Epidermal melanocyte (primary cell): ENCODE data around the gene NRF1.

Source experiments
- DNase-seq: peaks from one replicate; pipeline ENCODE4 v3.0.0; 2011; ENCODE audit warnings: low spot score; ENCODE audit not compliant: insufficient read length

Gene NRF1

DNA sequence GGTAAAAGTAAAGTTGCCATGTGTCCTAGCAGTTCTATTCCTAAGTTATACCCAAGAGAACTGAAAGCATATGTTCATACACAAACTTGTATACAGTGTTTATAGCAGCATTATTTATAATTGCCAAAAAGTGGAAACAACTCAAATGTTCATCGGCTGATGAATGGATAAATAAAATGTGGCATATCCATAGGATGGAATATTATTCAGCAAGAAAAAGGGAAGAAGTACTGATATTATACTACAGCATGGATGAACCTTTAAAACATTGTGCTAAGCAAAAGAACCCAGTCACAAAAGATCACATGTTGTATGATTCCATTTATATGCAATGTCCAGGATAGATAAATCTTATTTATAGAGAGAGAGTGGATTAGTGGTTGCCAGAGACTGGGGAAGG is 68.9 kb downstream of the NRF1 start:
- no peak for DNase-seq

DNA sequence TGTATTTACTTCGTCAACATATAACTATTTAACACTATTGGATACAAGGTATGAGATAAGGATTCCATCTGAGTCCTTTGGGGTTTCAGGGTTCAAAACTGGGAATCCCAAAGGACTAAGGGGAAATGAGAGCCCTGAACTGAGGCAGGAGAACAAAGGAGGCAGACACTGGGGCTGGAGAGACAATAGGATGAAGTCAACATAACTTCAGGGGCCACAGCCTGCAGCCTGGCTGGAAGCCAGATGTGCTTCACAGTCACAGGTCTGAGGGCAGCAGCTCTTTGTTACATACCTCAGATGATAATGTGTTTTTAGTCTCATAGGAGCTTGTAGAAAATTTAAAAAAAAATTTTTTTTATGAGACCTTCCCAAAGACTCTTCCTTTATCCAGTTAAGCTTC is 73.3 kb downstream of the NRF1 start:
- DNase-seq, result no peak

DNA sequence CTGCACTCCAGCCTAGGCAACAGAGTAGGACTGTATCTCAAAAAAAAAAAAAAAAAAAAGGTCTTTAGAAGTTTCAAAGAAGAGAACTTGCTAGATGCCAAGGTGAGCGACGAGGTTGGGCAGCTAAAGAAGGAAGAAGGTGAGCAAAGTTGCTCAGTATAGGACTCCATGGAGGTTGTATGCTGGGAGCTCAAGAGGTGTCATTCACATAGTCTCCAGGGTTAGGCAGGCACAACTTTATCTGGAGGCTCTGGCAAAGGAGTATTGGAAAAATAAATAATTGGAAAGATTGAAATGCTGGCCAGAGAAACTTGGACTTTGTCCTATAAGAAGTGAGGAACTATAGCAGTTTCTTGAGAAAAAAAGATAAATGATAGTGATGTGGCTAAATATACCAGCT is 74.5 kb downstream of the NRF1 start:
- no peak for DNase-seq

DNA sequence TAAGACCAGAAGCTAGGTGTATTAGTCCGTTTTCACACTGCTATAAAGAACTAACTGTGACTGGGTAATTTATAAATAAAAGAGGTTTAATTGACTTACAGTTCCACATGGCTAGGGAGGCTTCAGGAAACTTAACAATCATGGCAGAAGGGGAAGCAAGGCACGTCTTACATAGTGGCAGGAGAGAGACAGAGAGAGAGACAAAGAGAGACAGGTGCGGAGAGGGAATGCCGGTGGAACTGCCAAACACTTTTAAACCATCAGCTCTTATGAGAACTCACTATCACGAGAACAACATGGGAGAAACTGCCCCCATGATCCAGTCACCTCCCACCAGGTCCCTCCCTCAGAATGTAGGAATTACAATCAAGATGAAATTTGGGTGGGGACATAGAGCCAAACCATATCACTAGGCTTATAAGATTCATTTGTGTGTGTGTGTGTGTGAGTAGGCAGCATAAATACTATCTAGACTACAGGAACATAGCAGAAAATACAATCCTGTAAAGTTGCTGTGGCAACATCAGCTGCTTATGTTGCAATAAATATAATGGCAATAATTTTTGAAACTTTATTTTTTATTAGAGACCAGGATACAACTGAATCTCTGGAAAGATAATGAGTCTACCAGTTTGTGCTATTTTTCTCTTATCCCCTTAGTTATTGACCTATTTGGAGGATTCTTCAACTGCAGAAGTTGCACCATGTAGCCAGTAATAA is 77.1 kb downstream of the NRF1 start:
- DNase-seq, result no peak

DNA sequence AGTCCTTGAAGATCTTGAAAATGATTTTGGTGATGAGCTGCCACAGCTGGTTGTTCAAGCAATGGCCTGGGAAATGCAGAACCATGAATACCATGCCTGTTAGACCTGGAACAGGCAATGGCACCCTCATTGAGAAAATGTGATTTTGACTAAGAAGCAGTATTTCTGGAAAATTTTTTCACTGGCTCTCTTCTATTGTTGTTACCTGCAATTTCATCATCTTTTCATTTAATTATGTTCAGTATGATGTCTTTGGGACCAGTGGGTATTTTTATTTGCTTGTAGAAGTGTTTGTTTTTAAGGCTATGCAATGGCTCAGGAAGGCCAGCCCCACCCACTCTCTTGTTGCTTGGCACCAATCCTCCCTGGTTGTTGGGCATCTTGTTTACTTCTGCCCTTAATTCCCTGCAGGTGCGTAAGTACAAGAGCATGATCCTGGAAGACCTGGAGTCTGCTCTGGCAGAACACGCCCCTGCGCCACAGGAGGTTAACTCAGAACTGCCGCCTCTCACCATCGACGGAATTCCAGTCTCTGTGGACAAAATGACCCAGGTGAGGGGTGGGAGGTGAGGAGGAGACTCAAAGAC is 78.6 kb downstream of the NRF1 start:
- no peak for DNase-seq

DNA sequence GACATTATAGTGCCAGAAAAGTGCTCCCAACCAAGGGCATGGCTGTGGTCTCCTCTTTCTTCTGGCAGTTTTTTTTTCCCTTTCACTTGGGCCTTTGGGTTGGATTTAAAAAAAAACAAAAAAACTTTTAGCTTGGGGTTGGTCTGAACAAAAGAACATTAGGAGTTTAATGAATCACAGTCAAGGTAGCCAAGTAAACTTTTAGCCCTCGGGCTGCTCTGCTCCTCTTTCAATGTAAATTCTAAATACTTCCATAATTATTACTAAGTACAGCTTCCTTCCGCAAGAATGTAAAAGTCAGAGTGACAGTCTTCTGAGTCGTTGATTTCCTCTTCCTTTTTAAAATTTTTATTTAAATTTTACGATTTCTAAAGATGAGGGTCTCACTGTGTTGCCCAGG is 79.2 kb downstream of the NRF1 start:
- no peak for DNase-seq

DNA sequence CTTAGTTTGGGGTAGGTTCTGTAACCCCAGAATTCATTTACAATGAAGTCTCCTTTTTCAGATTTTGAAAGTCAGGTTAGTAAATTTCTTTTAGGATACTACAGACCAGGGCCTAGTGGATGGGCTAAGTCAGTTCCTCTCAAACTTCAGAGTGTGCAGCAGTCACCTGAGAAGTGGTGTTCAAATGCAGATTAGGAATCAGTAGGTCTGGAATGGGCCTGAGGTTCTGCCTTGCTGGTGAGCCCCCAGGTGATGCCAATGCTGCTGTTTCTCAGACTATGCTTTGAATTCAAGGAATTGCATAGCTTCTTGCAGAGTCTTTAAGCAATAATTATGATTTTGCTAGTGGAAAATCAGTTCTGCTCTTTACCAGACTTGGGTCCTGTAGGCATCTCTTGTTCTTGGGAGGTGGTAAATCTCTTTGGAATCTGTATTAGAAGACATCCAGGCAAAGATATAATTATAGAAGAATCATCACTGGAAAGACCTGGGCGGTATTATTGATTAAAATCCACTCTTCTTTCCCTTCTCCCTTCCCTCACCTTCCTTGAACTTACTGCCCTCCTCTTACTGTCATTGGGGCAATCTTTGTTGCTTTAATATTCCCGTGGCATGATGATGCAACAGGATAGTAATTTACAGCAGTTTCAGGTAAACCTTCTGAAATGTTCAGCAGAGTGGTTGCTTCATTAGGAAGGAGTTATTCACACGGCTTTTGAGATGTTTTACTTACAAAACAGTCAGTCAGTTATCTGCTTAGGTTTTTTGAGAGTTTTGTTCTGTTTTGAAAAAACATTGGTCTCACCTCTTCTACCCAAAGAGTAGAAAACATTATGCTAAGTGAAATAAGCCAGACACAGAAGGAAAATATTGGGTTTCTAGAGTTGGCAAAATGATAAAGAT is 87.2 kb downstream of the NRF1 start:
- DNase-seq, result no peak

DNA sequence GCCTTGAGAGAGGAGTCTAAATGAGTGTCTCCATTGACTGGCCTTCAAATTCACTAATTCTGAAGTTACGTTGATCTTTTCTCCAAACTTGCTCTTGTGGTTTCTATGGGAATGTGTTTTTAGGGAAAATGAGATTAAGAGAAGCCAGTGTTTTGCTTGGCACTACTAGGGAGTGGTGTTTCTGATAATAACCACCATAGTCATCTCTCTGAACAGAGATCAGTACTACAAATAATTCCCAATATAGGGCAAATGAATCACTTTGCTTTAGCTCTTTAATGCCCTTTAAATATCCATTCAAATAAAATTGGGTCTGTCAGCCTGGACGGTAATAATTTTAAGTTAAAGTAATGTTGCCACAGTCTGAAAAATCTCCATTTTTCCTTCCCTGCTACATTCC is 90.8 kb downstream of the NRF1 start:
- no peak for DNase-seq

DNA sequence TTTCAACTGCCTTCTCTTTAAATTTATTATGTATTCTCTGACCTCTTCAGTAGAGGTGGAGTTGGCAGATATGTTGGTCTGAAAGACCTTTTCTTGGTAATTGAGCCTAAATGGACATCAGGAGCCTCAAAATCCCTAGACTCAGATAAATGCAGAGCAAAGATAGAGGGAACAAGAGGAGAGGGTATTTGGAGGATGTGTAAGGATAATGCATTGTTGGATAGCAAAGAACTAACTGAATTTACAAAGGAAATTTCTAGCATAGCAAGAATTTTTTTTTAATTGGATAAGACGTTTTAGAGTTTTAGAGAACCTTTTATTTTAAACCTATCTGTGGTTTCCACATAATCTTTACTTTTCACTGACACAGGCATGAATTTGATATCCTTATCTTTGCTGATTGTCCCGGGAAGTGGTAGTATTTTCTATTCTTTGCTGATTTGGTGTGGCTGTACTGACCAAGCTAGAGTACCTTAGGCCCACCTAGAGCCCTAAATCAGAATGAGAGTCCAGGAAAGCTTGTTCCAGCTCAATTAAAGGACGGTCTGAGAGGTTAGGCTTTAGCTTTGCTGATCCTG is 91.3 kb downstream of the NRF1 start:
- no peak for DNase-seq

DNA sequence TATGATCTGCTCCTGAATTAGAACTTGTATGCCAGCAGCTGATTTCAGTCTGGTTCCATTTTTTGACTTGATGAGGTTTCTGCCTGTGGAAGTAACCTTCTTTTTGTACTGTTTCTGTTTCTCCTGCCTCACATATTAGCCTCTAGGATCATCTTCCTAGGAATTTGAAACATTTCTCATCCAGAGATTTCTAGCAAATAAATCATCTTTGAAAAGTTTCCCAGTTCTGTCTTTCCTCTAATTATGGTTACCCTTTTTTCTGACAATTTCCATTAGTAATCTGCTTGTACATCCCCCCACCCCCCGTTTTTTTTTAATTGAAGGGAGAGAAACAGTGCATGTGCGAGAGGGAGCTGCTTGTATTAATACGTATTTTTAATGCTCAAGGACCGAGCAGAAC is 92.2 kb downstream of the NRF1 start:
- DNase-seq, result no peak

DNA sequence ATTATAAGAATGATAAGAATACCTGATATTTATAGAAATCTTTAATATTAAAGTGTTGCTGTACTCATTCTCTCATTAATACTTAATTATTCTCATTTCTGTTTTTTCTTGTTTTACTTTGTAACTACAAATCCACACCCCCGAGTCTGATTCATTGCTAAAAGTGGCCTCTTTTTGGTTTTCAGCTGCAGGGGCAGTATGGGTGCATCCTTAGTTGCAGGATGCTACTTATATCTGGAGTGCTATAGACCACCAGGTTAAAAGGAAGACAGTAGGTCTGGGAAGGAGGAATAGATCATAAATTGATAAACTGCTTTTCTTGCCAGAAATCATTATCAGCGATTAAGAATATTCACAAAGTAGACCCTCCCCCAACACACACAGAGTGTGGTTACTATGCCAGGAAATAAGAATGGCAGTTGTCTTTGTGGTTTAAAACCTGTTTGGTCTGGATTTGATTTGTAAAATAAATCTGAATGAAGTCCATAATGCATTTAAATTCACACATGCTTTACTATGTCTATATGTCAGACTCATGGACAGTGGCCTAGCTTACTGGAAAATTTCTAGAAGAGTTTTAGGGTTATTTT is 96.5 kb downstream of the NRF1 start:
- DNase-seq, result no peak

DNA sequence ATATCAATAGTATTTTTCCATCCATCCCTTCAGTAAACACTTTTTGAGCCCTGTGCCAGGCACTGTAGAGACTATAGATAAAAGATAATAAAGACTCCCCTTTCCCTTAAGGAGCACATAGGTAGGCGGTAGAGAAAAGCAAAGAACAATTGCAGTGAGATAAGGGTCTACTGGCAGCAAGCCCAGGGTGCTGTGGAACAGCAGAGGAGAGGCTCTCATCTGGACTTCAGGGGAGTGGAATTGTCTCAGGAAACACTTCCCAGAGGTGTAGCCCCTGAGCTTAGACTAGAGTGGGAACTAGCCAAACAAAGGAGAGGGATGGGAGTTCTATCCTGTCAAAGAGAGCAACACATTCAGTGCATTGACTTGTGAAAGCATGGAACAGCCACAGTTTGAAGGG is 102.0 kb downstream of the NRF1 start:
- no peak for DNase-seq

DNA sequence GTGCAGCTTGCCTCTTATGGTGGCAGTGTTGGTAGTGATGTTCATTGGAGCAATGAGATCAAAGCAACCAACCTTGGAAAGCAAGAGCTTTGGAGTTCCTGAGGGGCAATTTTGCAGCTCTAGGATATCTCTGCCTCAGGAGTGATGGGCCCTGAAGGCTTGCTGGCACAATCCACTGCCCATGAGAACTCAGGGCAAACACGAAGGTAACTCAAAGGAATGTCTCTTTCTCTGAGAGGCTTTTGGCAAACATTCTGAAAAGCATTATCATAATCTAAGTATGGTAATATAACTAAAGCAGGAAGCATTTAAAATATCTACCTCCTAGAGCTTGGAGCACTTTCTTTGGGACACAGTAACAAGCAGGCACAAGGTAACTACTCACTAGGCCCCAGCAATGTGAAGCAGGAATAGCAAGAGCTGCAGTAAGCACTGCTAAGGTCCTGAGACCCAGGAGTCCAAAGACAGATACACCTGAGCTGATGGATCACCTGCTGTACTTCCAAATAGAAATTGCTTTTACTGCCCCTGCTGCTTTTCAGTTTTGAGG is 103.1 kb downstream of the NRF1 start:
- no peak for DNase-seq

DNA sequence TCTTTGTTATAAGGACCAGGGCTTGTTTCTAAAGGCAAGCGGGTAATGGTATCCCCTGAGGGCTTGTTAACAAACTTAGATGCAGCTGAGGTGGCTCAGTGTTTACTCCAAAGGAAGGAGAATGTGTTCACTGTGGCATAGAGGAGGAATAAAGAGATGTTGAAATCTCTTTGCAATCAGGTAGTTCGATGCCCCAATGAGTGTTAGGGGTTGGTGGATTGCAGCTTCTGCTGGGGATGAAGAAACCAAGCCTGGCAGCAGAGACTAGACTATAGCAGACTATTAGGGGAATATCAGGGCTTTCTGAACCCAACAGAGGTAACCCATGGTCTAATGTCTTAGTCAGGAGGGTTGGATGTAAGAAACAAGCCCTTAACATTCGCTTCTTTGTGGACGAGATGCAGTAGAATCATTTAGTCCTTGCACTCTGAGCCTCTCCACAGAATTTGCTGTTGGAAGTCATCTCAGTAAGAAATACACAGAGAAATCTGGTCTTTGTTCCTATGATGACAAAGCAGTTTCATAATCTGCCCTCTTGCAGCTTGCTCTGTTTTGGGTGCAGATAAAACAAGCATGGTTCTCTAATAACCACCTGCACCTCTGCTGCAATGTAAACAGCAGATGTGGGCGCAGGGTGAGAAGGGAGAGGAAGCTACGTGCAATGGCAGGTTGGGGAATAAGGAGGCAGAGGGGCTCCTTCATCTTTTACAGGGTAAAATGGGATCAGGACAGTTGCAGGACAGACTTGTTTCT is 108.6 kb downstream of the NRF1 start:
- DNase-seq, result no peak

DNA sequence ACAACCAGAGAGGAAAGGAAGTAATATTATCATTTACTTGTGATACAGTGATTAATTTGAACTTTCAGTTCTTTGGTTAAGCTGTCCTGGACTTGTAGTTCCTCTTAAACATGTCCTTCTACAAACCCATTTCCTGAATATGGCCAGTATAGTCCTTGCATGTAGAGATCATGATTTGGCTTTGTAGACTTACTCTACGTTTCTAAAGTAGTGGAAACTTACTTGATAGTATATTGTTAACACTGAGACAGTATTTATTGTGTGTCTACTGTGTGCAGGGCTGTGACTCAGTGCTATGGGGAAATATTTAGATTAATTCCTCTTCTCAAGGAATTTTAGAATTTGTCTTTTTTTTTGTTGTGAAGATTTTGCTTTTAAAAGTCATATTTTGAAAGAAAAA is 109.5 kb downstream of the NRF1 start:
- DNase-seq, result no peak

DNA sequence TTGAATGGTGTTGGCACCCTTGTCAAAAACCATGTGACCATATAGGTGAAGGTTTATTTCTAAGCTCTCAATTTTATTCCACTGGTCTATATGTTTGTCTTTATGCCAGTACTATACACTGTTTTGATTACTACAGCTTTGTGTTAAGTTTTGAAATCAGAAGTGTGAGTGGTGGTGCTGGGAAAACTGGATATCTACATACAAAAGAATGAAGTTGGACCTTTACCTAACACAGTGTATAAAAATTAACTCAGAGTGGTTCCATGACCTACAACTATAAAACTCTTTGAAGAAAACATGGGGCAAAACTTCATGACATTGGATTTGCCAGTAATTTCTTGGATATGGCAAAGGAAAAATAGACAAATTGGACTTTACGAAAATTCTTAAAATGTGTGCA is 112.2 kb downstream of the NRF1 start:
- no peak for DNase-seq

DNA sequence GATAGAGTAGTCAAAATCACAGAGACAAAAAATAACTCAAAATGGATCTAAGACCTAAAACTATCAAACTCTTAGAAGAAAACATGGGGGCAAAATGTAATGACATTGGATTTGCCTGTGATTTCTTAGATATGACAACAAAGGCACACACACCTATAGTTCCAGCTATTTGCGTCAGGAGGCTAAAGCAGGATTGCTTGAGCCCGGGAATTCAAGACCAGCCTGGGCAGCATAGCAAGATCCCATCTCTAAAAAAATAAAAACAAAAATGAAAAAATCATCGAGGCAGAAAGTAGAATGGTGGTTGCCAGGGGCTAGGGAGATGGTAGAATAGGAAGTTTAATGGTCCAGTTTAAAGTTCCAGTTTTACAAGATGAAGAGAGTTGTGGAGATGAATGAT is 113.3 kb downstream of the NRF1 start:
- DNase-seq, result no peak

DNA sequence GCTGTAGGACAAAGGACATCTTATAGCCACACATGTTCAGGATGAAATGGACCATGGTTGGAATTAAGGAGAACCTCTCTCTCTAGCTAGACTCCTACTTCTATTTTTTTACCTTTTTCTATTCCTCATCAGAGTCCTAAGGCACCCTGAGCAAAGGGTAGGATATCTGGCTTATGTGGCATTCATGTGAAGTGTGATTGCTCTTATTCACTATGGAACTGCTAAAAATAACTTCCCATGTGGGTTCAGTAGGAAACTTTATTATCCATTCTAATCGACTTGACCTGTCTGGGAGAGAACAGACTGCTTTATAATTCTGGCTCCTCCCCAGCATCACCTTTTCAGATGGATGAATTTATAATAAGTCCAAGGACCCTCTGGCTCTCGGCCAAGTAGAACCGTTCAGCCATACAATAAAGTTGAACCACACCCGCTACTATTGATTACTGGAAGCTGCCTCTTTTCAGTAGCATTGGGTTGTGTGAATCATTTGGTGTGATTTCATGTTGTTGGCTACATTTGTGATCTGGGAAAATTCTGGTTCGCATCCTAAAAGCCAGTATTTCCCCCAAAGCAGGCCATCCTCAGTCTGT is 117.5 kb downstream of the NRF1 start:
- DNase-seq, result no peak

DNA sequence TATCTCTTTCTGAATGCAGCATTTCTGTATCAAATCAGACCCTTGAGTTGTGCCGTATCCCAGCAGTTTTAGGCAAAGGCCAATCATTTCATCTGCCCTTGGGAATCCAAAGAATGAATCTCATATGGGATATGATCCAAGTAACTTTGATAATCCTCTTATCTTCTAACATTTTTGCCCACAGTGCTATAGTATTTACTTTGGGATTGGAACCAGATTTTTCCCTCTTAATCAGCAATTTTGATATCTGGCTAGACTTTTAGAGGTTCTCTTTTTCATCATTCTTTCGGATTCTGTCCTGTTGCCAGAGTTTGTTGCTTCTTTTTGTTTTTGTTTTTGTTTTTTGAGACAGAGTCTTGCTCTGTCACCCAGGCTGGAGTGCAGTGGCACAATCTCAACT is 118.0 kb downstream of the NRF1 start:
- no peak for DNase-seq

DNA sequence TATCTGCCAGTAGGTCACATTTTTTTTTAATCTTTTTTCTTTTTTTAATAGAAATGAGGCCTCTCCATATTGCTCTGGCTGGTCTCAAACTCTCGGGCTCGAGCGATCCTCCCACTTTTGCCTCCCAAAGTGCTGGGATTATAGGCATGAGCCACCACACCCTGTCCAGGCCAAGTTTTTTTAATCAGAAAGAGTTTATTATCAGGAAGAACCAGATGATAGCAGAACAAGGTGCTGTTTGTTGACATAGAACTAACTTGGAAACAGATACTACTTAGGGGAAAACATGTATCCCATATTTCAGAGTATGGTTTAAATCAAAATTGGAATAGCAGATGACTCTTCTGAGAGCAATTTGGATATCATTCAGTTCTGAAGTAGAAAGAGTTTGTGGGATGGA is 118.6 kb downstream of the NRF1 start:
- DNase-seq, result no peak
